ENCODE measurements around the gene KLC3.

DNA sequence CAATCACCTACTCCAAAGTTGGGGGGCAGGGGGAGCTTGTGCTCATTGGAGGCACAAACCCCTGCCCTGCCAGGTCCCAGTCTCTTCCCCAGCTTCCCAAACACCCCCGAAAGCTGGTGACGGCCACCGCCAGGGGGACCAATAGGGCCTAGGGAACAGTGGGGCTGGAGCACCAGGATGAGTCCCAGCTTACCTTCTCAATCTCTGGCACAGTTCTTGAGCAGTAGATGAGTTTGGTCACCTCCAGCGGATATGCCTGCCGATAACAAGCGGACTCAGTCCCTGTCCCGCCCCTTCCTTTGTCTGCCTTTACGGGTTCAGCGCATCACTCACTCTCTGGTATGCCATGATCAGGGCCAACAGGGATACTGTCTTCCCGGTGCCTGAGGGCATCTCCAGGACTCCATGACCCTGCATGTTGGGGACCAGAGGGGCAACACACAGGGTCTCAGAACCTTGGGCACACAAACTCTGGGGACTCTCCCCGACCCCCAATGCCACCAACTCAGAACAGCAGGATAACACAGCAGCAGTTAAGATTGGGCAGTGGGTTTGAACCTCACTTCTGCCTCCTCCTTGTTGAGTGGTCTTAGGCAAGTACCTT is 28.3 kb downstream of the KLC3 start:
- no peak for TF ChIP-seq TAF1 (IDR thresholded peaks at IDR 0.05; ENCODE audit: borderline replicate concordance, low read depth, low read length)
- TF ChIP-seq POLR2A (IDR thresholded peaks at IDR 0.05; ENCODE audit: low read depth, low read length), result no peak
- TF ChIP-seq POLR2AphosphoS5 (IDR thresholded peaks at IDR 0.05; ENCODE audit: low read depth, low read length), result no peak
